ENCODE measurements around the gene PCNX3. TPM values are rescaled to one million over a fixed set of nuclear protein-coding genes. Genes with fewer than 3 reads are reported as not detected.

PCNX3 gene
- total and polyA plus RNA-seq, 2 of the 13 experiments (the other 11 are each of a cell fraction or from before 2014, with no cell fraction given): 16.2 to 23.0 TPM

- no peak for TF ChIP-seq NFE2L1 (CRISPR knock-in tag; IDR thresholded peaks at IDR 0.05; ENCODE audit: borderline replicate concordance)
- no peak for TF ChIP-seq BORCS8-MEF2B (CRISPR knock-in tag; IDR thresholded peaks at IDR 0.05)
- no peak for TF ChIP-seq ZNF468 (CRISPR knock-in tag; IDR thresholded peaks at IDR 0.05)
- TF ChIP-seq JUNB (CRISPR knock-in tag; IDR thresholded peaks at IDR 0.05; ENCODE audit: borderline replicate concordance): no peak
- no peak for TF ChIP-seq ZNF292 (CRISPR knock-in tag; IDR thresholded peaks at IDR 0.05; ENCODE audit: borderline replicate concordance, low read depth)
- TF ChIP-seq RNF2 (conservative IDR thresholded peaks at IDR 0.05; ENCODE audit: low read depth): no peak
- TF ChIP-seq CBX5 (CRISPR knock-in tag; IDR thresholded peaks at IDR 0.05; ENCODE audit: borderline replicate concordance): no peak
- TF ChIP-seq ZNF646 (CRISPR knock-in tag; IDR thresholded peaks at IDR 0.05): no peak
- peaks cover 50% of the 10 kb centered on the region for H3K4me1 ChIP-seq (ENCODE audit: insufficient read depth, low read length)
- intact Hi-C loops (cut with micrococcal nuclease; ENCODE audit: unreplicated experiment): no loop called here
- DNase-seq (ENCODE audit: low spot score): no peak
- in situ Hi-C loops (cut with HindIII; ENCODE audit: extremely low pct_ligation_motif_present, low pct_unique_long_range_greater_than_20kb): no loop called here
- FAIRE-seq: no peak
- ChIA-PET CTCF (ENCODE audit: low intra/inter-chr PET ratio, low total read pairs) (no interaction called here), POLR2A (interaction anchor here (1.3 to 2.1 kb wide), 2 partner anchors 11 to 24 kb away, joined by 3 to 6 read pairs; no protein-coding TSS in a partner anchor)
- no peaks in the 10 kb centered on the region for H3K27me3 ChIP-seq (ENCODE audit: control insufficient read depth in 1 of 2, insufficient read depth in 2 of 2, low read length in 2 of 2)
- H2AFZ ChIP-seq (ENCODE audit: low read length): no peak overlapping the region
- peaks cover 2 to 15% of the 10 kb centered on the region in 2 experiments; a peak in 2 of 5 replicates for H3K36me3 ChIP-seq (replicated peaks in 1 of 2; ENCODE audit: control insufficient read depth in 1 of 2, insufficient read depth in 2 of 2, low read length in 2 of 2)
- no TSS peak for BruUV-seq (replicated peaks)
- no peaks in the 10 kb centered on the region for H3K79me2 ChIP-seq (ENCODE audit: insufficient read depth, low read length)
- H3K4me2 ChIP-seq (ENCODE audit: low read depth, low read length): no peak overlapping the region
- no peak for ATAC-seq
- no peaks in the 10 kb centered on the region for H3K9me3 ChIP-seq (ENCODE audit: low read length)
- 98% methylated on average over 10 of the region's 35 CpGs for WGBS (ENCODE audit: low lambda C conversion rate)
- H3K4me3 ChIP-seq (replicated peaks in 1 of 3; ENCODE audit: insufficient read depth in 1 of 3, low read depth in 2 of 3, low read length in 3 of 3): no peak overlapping the region
- H3K9ac ChIP-seq (ENCODE audit: insufficient read depth, low read depth, low read length): no peak overlapping the region
- H3K27ac ChIP-seq (ENCODE audit: extremely low read length, insufficient read depth, low read length): no peak overlapping the region
- no peaks in the 10 kb centered on the region for H4K20me1 ChIP-seq (ENCODE audit: insufficient read depth, low read length)
Measured at GRCh38 chr11:65640483-65641296, 25.1 kb downstream of the PCNX3 start.
